Measurements from ENCODE around the gene INAVA.

Gene INAVA

DNA sequence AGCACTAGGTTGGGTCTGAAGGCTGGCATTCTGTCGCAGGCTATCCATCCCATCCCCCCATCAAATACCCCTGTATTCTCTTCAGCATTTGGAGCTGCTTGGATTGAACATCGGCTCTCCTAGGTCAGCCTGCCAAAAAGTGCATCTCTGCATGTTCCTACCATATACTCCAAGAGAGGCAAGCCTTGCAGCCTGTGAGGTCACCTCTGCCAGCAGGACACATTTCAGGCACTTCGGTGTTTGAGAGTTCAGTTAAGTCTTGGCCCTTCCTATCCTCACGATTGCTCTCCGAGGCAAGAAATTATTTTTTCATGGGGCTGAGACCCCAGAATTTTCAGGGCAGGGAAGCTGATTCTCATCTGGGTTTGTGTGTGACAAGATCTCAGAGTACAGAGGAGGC lies 19.3 kb upstream of the INAVA start:
- DNase-seq (ENCODE audit: low read depth) = no peak

DNA sequence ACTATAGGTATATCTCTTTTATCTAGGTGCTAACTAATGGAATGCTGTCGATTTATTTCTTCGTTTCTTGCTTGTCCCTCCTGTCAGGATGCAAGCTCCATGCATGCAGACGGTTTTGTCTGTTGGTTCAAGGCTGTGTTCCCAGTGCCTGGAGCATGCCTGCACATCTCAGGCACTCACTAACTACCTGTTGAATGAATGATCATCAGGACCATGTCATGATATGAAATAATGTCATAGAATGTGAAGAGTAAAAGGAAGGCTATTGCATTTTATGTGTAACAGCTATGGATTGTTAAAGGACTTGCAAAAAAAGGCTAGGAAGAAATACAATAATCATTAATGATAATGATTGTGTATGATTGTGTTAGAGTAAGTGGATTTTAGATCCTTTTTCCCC lies 17.7 kb upstream of the INAVA start:
- DNase-seq (ENCODE audit: low read depth) = no peak

DNA sequence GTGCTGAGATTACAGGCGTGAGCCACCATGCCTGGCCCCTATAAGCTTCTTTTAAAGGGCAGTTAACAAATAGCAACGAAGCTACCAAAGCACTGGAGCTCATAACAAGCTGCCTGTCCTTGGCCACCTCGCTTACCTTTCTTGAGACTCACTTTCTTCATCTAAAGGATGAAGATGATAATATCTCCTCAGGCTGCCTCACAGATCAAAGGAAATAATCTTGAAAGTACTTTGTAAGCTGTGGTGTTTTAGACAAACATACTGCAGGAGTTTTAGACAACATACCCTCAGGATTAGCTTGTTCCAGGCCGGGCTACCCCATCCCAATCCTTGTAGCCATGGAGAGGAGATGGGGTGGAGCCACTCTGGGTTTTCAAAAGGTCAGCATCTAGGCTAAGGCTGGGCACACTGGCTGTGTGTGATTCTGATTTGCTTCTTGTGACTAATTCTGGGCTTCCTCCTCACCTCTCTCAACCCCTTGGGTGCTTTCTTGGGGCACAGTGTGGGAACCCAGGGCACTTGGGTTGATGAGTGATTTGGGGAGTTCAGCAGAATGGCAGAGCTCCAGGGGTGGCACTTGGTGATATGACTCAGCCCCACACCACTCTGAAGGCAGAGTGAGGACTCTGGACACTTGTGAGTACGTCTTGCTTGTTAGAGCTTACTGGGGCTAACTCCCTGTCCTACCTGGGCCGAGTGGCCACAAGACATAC lies 16.7 kb upstream of the INAVA start:
- DNase-seq (ENCODE audit: low read depth) = peak; percentile 50

DNA sequence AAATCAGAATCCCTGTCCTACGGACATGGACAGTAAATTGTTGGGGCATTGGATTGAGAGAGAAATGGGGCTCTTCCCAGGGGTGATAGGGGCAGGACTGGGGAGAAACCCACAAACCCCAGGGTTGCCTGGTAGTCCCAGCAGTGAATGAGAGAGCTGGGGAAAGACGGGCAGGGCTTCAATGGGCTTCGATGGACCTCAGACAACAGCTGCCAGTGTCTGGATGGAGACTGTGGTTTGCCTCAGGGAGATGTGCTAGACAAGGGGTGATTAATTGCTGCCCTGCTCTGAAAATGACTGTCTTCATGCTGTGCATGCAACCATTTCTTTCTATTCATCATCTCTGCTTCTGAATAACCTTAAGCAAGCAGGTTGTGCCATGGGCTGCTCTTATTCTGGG lies 14.5 kb upstream of the INAVA start:
- DNase-seq (ENCODE audit: low read depth) = no peak

DNA sequence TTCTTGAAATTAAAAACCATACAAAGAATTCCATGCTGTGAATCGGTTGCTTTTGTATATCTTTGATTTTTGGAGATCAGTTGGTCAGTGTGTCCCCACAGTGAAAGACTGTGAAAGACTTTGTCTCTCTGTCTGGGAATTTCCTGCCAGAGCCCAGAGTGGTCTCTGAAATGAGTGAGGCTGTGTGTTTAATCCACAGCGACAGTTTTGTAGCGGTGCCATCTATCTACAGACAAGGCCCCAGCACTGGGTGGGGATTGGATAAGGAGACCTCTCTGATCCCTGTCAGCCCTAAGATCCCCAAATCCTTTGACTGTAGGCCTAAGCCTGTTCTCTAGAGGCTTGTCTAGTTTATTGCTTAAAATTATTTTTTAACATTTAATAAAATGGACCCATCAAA lies 11.6 kb upstream of the INAVA start:
- no peak for DNase-seq (ENCODE audit: low read depth)

DNA sequence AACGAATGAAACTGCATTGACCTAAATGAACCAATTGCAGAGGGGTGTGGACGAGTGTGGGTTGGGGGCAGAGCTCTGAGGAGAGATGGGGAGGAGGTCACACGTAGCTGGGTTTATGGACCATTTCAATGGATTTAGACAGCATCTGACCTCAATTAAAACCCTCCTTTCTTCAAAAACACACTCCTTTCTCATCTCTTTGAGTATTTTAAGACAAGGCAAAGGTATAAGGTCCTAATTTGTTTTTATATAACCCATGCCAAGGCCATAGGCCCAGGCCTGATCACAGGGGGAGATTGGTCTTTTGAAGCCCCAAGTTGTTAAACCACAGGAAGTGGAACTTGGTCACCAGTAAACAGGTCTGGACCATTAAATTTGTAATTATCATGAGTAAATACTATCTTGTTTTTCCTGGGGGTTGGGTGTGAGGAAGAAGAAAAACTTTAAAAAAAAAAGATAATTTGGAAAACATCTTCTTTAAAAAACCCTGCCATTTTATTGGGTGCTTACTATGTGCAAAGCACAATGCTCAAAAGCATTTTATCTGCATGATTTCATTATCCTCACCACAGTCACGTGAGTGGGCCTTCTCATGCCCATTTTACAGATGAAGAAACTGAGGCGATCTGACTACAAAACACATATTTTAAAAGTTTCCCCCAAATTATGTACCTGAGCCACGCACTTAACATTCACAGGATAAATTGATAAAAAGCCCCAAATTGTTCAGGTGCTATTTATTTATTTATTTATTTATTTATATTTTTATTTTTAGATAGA lies 8.9 kb upstream of the INAVA start:
- no peak for DNase-seq (ENCODE audit: low read depth)

DNA sequence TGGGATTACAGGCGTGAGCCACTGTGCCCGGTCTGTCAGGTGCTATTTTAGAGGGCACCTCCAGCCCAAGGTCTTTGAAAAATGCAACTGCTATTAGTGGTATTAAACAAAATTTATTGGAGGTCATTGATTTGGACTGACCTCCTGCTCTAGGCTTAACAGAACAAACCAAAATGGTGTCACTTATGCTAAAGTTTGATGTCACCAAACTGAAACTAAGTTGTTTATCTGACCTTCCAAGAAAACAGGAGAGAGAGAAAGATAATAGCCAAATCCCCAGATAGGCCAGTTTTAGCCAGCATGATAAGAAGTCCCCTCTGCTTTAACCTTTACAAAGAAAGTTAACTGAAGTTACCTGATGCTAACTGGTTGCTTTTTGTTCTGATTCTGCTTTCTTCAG lies 8.1 kb upstream of the INAVA start:
- DNase-seq (ENCODE audit: low read depth) = no peak

DNA sequence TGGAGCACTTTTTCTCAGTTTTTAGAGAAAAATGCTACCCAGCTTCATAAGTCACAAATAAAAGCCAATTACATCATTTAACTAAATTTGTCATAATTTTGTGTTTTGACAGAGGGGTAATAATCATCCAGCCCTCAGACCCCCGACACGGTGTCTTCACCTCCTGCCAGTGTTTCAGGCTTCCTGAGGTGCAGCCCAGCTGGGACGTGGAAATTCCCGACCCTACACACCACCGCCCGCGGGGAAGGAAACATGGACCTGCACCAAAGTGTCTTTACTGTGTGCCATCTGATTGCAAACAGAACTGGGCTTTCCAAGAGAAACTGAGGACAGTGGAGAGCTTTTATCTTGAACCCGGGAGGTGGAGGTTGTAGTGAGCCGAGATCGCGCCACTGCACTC lies 7.7 kb upstream of the INAVA start:
- no peak for DNase-seq (ENCODE audit: low read depth)

DNA sequence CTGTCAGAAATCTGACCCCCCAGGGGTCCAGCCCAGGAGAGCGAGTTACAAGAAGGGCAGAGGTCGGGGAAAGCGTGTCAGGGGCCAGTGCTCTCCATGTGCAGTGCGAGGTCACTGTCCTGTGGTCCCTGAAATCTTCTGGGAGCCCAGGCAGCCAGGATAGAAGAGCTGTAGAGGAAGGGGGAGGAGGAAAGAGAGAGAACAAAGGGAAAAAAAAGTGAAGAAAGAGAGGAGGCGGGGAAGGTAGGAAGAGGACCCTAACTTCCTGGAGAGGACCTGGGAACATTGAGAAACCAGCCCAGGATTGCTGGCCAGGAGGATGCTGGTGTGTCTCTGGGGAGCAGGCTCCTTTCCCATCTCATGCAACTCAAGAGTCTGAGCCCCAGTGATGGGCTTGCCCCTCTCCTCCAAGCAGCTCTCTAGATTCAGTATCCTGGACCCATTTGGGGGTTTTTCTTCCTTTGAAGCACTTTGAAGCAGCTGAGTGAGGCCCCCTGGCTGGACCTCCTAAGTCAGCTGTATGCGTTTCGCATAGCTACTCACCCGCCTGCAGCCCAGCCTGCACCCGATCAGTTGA lies 6.8 kb upstream of the INAVA start:
- DNase-seq (ENCODE audit: low read depth) = no peak

DNA sequence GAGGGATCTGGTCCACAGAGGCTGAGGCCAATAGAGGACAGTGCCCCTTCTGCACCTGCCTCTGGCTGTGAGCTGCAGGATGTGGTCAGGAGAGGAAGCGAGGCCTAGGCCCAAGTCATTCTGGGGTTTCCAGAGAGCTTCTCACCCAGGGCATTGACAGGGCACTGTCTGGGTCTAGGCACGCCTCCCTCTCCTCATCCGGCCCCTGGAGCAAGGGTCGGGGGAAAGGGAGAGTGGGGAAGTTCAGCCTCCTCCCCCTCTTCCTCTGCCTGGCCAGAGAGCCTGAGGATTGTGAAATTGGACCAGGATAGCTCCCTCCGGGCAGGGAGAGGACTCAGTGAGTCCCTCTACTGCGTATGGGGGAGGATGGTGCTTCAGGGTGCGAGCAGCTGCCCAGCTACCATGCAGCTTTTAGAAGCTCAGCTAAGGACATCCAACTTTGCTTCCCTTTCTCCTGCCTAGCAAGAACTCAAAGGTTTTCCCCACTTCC lies 6.3 kb upstream of the INAVA start:
- DNase-seq (ENCODE audit: low read depth) = peak; percentile 47

DNA sequence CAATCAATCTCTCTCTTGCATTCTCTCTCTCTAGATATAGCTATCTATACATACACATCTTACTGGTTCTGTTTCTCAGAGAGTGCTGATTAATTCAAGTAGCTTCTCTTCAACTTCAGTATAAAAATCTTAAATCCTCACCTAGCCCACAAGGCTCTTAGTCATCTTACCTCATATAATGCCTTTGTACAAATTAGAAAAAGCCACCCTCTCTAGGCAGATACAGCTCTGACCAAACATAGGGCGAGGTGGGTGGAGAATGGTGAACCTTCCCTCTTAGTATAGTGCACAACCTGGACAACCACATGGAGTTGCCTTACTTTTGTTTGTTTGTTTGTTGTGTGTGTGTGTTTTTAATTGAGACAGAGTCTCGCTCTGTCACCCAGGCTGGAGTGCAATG lies 5.1 kb upstream of the INAVA start:
- DNase-seq (ENCODE audit: low read depth) = no peak

DNA sequence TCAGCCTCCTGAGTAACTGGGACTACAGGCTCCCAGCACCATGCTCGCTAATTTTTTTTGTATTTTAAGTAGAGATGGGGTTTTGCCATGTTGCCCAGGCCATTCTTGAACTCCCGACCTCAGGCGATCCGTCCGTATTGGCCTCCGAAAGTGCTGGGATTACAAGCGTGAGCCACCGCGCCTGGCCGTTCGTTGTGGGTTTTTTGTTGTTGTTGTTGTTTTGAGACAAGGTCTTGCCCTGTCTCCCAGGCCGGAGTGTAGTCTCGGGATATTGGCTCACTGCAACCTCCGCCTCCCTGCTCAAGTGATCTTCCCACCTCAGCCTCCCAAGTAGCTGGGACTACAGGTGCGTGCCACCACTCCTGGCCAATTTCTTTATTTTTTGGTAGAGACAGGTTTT lies 4.7 kb upstream of the INAVA start:
- DNase-seq (ENCODE audit: low read depth) = no peak

DNA sequence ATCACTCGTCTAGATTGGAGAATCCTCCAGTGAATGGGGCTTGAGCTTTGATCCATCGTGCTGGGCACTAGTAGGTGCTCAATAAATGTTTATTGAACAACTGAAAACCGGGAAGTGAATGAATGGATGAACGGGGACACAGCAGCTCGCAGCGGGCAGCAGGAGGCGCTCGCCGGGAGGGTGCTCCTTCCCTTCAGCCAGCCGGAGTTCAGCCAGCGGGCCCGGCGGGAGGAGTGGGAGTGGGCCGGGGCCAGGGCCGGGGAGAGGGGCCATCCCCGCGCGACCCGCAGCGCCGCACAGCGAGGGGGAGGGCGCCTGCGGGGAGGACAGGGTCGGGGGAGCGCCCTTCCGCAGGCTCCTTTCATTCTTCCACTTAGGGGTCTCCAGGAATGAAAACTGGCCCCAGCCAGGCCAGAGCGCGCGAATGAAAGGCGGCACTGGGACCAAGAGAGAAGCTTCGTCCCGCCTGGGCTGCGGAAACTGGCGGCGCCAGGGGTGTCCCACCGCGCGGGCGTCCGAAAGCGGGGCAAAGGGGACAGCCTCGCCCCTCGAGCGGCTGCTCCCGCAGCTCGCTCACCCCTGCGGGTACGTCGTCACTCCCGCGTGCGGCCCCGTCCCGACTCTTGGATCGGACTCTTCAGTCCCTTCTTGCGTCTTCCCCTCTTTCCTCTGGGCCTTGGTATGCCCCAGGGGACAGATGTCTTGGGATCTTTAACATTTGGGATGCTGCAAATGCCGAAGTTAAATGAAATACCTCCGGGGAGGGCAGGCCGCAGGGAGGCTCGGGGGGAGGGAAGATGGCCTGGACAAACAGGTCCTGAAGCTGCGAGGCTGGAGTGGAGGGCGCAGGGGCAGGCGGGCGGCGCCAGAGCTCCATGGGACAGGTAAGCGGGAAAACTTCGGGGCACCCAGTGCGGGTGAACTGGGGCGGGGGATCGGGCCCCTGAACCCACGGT lies 3.6 kb upstream of the INAVA start:
- DNase-seq (ENCODE audit: low read depth) = no peak

DNA sequence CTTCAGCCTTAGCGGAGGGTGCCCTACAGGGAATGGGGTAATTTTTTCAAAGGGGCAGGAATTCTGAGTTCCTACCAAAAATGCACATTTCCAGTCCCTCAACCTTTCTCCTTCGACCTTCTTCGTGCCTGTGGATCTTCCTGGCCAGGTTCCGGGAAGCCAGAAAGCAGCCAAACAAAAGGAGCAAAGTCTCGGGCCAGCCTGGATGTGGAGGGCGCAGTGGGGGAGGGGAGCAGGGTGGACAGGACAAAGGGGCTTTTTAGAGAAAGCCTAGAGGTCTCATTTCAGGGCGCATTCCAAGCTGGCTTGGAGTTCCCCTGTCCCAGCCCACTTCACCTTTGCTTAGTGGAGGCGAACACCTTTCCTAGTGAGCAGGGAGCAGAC lies 2.9 kb upstream of the INAVA start:
- no peak for DNase-seq (ENCODE audit: low read depth)

DNA sequence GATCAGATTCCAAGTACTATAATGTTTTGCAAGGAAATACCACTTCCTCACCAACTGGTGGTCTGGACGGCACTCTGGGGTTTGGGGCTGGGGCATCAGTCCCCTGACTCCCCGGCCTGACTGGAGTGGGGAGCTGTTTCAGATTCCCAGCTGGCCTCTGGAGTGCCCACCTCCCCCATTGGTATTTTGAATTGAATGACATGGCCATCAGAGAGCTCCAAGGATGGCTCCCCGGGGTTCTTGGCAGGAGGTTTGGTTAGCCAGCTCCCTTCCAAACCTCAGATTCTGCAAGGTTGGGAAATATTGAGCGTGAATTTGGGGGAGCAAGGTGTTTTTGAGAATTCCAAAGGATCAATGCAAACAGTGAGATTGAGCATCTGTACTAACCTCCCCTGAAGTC lies 2.2 kb upstream of the INAVA start:
- no peak for DNase-seq (ENCODE audit: low read depth)

DNA sequence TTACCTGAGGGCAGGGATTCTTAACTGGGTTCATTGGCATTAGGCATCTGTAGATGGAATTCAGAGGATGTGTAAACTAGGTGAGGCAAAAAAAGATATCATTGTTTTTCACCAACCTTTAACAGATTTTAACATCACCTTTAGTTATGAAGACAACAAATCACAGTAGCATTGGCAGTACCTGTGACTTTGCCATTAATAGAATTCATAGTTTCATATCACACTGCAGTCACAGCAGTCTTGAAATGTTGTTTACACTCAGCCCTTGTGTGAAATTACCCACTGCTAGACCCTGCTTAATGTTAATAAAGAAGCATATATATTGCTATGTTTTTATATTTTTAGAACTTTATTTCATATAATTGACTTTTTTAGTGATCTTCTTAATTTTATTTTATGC lies 1.7 kb upstream of the INAVA start:
- no peak for DNase-seq (ENCODE audit: low read depth)

DNA sequence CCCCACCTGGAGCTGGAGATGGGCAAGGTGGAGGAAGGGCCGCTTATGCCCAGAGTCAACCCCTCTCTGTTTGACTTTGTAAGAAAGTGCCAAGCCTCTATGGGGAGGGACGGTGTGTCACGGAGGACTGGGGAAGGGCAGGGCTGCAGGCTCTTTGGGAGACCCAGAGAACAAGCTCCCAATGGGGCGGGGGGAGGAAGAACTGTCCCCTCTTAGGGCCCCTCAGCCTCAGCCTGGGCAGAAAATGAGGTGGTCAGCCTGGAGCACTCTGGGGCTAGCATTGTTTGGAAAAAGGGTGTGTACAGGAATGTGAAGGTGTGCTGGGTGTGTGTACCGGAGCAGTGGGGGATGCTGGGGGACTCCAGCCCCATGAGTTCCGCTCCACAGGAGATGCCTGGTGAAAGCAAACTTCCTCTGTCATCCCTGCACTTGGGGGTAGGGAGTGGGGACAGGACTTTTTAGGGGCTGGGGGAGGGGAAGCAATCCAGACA lies 1.2 kb upstream of the INAVA start:
- DNase-seq (ENCODE audit: low read depth) = no peak

DNA sequence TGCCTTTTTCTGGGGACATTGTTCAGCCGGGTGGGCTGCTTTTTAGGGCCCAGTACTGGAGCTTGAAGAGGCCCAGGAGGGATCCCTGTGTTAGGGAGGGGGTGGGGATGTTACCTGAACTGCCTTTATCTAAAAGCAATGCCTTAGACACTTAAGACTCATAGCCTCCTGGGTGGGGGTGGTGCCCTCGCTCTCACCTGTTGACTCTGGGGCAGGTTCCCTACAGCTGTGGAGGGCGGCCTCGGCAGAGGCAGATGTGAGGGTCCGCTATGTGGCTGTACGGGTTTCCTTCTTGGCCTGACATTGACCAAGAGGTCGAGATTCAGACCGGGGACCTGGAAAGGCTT lies 716 bp downstream of the INAVA start:
- DNase-seq (ENCODE audit: low read depth) = no peak

DNA sequence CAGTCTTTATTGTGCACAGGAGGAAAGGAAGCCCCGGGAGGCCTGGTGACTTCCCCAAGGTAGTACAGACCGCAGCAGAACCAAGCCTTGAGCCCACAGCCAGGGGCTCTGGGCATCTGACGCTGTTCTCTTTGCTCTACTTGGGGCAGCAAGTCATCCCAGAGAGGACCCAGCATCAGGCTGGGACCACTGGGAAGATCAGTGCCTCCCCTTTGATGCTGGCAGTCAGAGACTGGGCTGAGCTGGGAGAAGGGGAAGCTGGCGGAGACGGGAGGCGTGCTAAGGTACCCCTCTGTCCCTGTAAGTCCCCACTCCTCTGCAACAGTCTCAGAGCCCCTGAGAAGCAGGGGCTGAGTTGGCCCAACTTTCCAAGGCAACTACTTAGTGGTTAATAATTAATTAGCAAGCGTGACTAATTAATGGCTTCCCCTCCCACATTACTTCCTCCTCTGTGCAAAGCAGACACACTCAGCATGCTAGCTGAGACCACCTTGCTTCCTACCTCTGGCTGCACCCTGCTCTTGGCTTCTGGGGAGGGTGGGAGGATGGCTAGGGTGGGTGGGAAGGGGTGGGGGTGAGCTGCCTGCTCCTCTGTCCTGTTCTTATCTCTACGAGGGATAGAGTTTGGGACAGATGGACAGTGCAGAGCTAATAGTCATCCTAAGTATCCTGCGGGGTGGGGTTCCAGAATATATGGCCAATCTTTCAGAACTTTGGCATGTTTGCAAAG lies 1.3 kb downstream of the INAVA start:
- no peak for DNase-seq (ENCODE audit: low read depth)

DNA sequence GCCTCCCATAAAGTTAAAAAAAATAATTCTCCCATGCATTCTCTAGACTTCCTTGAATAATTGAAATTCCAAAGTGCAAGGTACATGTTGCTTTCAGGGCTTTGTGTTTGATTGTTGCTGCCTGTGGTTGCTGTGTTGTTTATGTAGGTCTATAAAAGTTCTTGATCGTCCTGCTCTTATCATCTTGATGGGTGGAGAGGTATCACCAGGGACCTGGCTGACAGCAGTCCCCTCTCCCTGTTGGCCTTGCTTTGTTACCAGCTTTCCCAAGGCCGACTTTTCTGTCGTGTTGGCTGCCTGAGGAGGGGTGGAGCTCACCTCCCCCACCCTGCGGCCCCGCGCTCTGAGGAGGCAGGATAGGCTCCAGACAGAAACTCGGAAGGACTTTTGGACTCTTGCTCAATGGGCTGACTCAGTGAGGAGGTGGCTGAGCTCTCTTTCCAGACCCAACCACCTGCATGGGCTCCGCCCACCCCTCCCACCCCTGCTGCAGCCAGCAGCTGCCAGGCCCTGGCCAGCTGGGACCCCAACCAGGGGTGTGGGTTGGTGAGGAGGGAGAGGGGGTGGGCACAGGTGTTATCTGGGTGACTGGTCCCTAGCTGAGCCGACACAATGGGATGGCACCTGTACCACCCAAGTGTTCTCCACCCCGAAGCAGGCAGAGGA lies 2.0 kb downstream of the INAVA start:
- DNase-seq (ENCODE audit: low read depth) = no peak

DNA sequence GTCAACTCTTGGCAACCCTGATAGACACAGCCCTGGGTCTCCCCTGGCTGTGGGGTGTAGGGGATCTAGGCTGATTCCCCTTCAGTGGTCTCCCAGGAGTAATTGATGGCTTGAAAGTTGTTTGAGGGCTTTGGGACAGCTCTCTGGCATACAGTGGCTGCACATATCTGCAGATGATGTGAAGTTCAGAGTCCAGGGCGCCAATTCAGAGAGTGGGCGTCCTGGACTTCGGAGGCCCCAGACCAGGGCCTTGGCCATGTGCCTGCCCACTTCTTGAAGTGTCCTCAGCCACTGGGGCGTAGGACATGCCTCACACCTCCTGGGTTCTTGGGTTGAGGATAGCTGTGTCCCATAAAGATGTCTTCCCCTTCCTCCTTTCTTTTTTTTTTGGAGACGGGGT lies 2.6 kb downstream of the INAVA start:
- no peak for DNase-seq (ENCODE audit: low read depth)
